Measurements from ENCODE around the gene RPS28.

Gene RPS28

DNA sequence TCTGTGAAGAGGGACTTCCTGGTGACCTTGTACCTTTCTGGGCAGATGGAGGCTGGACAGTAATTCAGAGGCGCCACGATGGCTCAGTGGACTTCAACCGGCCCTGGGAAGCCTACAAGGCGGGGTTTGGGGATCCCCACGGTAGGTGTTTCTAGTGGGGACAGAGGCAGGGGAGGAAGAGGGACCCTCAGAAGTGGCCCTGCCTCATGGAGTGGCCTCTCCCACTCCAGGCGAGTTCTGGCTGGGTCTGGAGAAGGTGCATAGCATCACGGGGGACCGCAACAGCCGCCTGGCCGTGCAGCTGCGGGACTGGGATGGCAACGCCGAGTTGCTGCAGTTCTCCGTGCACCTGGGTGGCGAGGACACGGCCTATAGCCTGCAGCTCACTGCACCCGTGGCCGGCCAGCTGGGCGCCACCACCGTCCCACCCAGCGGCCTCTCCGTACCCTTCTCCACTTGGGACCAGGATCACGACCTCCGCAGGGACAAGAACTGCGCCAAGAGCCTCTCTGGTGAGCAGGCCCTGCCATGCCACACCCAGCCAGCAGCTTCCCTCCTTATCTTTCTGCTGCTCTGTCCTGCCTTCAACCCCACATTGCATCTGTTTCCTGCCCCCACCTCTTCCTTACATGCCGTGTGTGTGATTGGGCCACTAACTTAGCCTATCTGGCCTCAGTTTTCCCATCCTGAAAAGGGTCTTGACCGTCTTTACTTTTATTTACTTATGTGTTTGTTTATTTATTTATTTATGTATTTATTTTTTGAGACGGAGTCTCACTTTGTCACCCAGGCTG, 49.9 kb downstream of the RPS28 start:
- Histone ChIP-seq H3K27me3 (ENCODE audit: insufficient read depth, low read length, poor library complexity) (no peaks in the 10 kb centered on the region), H3K4ac (ENCODE audit: low read depth, low read length) (no peak overlapping the region), H3K18ac (ENCODE audit: low read length) (no peak overlapping the region), H3K79me1 (ENCODE audit: low read length) (no peaks in the 10 kb centered on the region), H2BK120ac (ENCODE audit: low read depth, low read length) (no peak overlapping the region), H3K4me3 (ENCODE audit: low read length) (no peak overlapping the region), H3K56ac (ENCODE audit: low read length) (no peak overlapping the region), H4K5ac (ENCODE audit: low read length) (no peak overlapping the region), H2BK15ac (replicated peaks; ENCODE audit: low read depth) (no peak overlapping the region), H3K4me1 (ENCODE audit: control insufficient read depth, low read depth, low read length) (peaks cover 4% of the 10 kb centered on the region), H3K27ac (ENCODE audit: low read depth, low read length) (no peak overlapping the region), H3K23ac (ENCODE audit: low read length) (no peak overlapping the region), H3K79me2 (ENCODE audit: control insufficient read depth, insufficient read depth, low read length) (no peaks in the 10 kb centered on the region), H3K9ac (ENCODE audit: low read length) (no peak overlapping the region), H3K36me3 (ENCODE audit: control insufficient read depth, insufficient read depth, low read length) (no peaks in the 10 kb centered on the region), H4K8ac (ENCODE audit: low read depth, low read length) (no peak overlapping the region), H2BK5ac (ENCODE audit: low read length) (no peak overlapping the region), H2AK5ac (ENCODE audit: low read length) (no peak overlapping the region), H3K4me2 (ENCODE audit: low read length) (no peak overlapping the region)
- WGBS (ENCODE audit: extremely low coverage, insufficient coverage, low lambda C conversion rate) = no CpG with 5 or more reads among the region's 28 CpGs
- DNase-seq = no peak

Measured in mesendoderm (in vitro differentiated cells).